B cell (primary cell): ENCODE measurements around the gene SCO2. TPM values are rescaled to one million over a fixed set of nuclear protein-coding genes. Genes with fewer than 3 reads are reported as not detected.
"Not testable (repeated sequence)": the region's sequence is repeated elsewhere in the genome, so short reads cannot be mapped to it uniquely, and the experiment has no call there.

Experiments
- ATAC-seq: fragments of 200-7000 bp; cut with Tn5 transposase; one replicate; pipeline ENCODE4 v1.10.0; 2021; ENCODE audit warnings: low read depth, mild to moderate bottlenecking, moderate number of reproducible peaks, moderate library complexity
- CTCF ChIA-PET: fragments of 350-600 bp; sonication (Branson Sonifier 250); formaldehyde crosslinking; loops from one replicate; lab custom pipeline; 2021; ENCODE audit warnings: antibody characterized with exemption, inconsistent platforms; lab: Charles Lee
- POLR2A ChIA-PET: fragments of 350-600 bp; sonication (Branson Sonifier 250); formaldehyde crosslinking; loops from one replicate; lab custom pipeline; 2021; ENCODE audit warnings: antibody characterized with exemption; lab: Charles Lee
- DNase-seq: peaks from one replicate; pipeline ENCODE4 v3.0.0; 2013
- H2AFZ ChIP-seq: 2 replicates; pipeline ENCODE4 v1.6.1; 2012; ENCODE audit warnings: mild to moderate bottlenecking, low read depth, low read length; ENCODE audit not compliant: insufficient read depth, poor library complexity, severe bottlenecking
- H3K27ac ChIP-seq, 2 donors: 1 replicate in 1 of 2; 2 replicates in 1 of 2; pipeline ENCODE4 v1.5.1; 2012 to 2013; ENCODE audit warnings: low read length in 2 of 2, mild to moderate bottlenecking in 2 of 2, moderate library complexity in 1 of 2
- H3K27me3 ChIP-seq, 4 experiments: fragments of 200-600 bp in 1 of 4; sonication (generic) in 1 of 4; replicated peaks in 1 of 4; 1 replicate in 2 of 4; 2 replicates in 2 of 4; pipeline versions ENCODE4 v1.6.1 to v1.7.0; 2013 to 2016; ENCODE audit warnings: low read length in 3 of 4, mild to moderate bottlenecking in 2 of 4, mixed read lengths in 1 of 4, moderate library complexity in 1 of 4; ENCODE audit not compliant: insufficient read depth in 4 of 4, control insufficient read depth in 3 of 4; ENCODE audit errors: control extremely low read depth in 1 of 4
- H3K36me3 ChIP-seq, 2 experiments: replicated peaks in 1 of 2; 1 replicate in 1 of 2; 2 replicates in 1 of 2; pipeline versions ENCODE4 v1.6.1 to v1.7.1; 2013; ENCODE audit warnings: low read length in 1 of 2; ENCODE audit not compliant: insufficient read depth in 2 of 2, control insufficient read depth in 1 of 2; ENCODE audit errors: control extremely low read depth in 1 of 2, extremely low read depth in 1 of 2
- H3K4me1 ChIP-seq, 2 donors: fragments of 200-600 bp in 1 of 2; sonication (generic) in 1 of 2; 1 replicate in 1 of 2; 2 replicates in 1 of 2; pipeline versions ENCODE4 v1.5.1 to v1.6.1; 2013 to 2017; ENCODE audit warnings: low read length in 2 of 2; ENCODE audit not compliant: control insufficient read depth in 2 of 2, insufficient read depth in 2 of 2
- H3K4me2 ChIP-seq: replicated peaks from 2 replicates; pipeline ENCODE3; 2012; ENCODE audit warnings: mild to moderate bottlenecking, low read depth, low read length; ENCODE audit not compliant: poor library complexity, severe bottlenecking
- H3K4me3 ChIP-seq, 5 experiments: fragments of 200-600 bp in 1 of 5; sonication (generic) in 1 of 5; 1 replicate in 3 of 5; 2 replicates in 2 of 5; pipeline versions ENCODE4 v1.5.1 to v1.7.0; 2011 to 2016; ENCODE audit warnings: low read length in 4 of 5, mild to moderate bottlenecking in 4 of 5, low read depth in 2 of 5, control low read depth in 1 of 5, moderate library complexity in 1 of 5; ENCODE audit not compliant: insufficient read depth in 1 of 5; ENCODE audit errors: control extremely low read depth in 1 of 5, extremely low read depth in 1 of 5
- H3K79me2 ChIP-seq: fragments of 200-600 bp; sonication (generic); one replicate; pipeline ENCODE4 v1.6.0; 2016; ENCODE audit warnings: low read length; ENCODE audit not compliant: control insufficient read depth, insufficient read depth
- H3K9ac ChIP-seq: fragments of 200-600 bp; sonication (generic); 2 replicates; pipeline ENCODE4 v1.6.1; 2017; ENCODE audit warnings: mild to moderate bottlenecking, low read length, moderate library complexity
- H3K9me3 ChIP-seq, 3 donors: one replicate each; pipeline versions ENCODE4 v1.6.1 to v1.7.1; 2013; ENCODE audit warnings: low read length in 2 of 3; ENCODE audit not compliant: control insufficient read depth in 2 of 3, insufficient read depth in 1 of 3; ENCODE audit errors: control extremely low read depth in 1 of 3
- H4K20me1 ChIP-seq: 2 replicates; pipeline ENCODE4 v1.6.0; 2012; ENCODE audit warnings: mild to moderate bottlenecking, low read length; ENCODE audit not compliant: insufficient read depth, control insufficient read depth, poor library complexity, severe bottlenecking
- H3K27ac Mint-ChIP-seq: one replicate; pipeline ENCODE4 v1.8.0; 2021; ENCODE audit warnings: mixed read lengths
- H3K27me3 Mint-ChIP-seq: one replicate; pipeline ENCODE4 v1.8.0; 2021; ENCODE audit warnings: mixed read lengths
- H3K4me1 Mint-ChIP-seq: one replicate; pipeline ENCODE4 v1.8.0; 2021; ENCODE audit warnings: mixed read lengths
- H3K4me3 Mint-ChIP-seq: one replicate; pipeline ENCODE4 v1.8.0; 2021; ENCODE audit warnings: mixed read lengths
- H3K9me3 Mint-ChIP-seq: one replicate; pipeline ENCODE4 v1.8.0; 2022; ENCODE audit warnings: mixed read lengths; ENCODE audit not compliant: insufficient read depth
- CTCF ChIP-seq: fragments of 200-600 bp; IDR thresholded peaks from one replicate; pipeline ENCODE4 v1.8.0; 2022; ENCODE audit warnings: antibody characterized with exemption, mild to moderate bottlenecking
- EZH2 ChIP-seq: IDR thresholded peaks from 2 replicates; pipeline ENCODE4 v1.6.1; 2012; ENCODE audit warnings: borderline replicate concordance, low read depth, mild to moderate bottlenecking, moderate library complexity, low read length; ENCODE audit not compliant: insufficient read depth, poor library complexity, severe bottlenecking
- WGBS: methylation state at CpG from one replicate; pipeline ENCODE4 v1.1.5; 2013; ENCODE audit warnings: missing lambda C conversion rate; ENCODE audit not compliant: insufficient coverage; 5-methylcytosine and 5-hydroxymethylcytosine counted together
- intact Hi-C: fragments of 100-400 bp; cut with micrococcal nuclease; formaldehyde crosslinking; loops from one replicate; pipeline ENCODE4 v1.10.0; 2022
- polyA plus RNA-seq: library from polyadenylated mRNA; depleted of rRNA; stranded (reverse); fragments of >200 nt; gene quantifications from 2 replicates; pipeline ENCODE4 v1.2.3, GENCODE V29; 2012
- total RNA-seq, 2 donors: library from RNA; stranded (reverse); fragments of 120-200 nt in 1 of 2; gene quantifications; 1 replicate in 1 of 2; 2 replicates in 1 of 2; pipeline versions ENCODE4 v1.2.3 to v1.2.4, GENCODE V29; 2013 to 2022

Gene SCO2
- total and polyA plus RNA-seq, 2 donors (not counting 1 experiment from before 2014, with no cell fraction given): 1.1 to 14.2 TPM

GRCh38 chr22:50535113-50535512, 9.7 kb upstream of the SCO2 start:
- POLR2A ChIA-PET: interaction anchor here (0.6 to 1.7 kb wide), 5 partner anchors 10 to 294 kb away, joined by 3 to 13 read pairs (median 5); partner anchors contain the start of gene SCO2
- CTCF ChIA-PET: interaction anchor here (0.7 to 3.4 kb wide), 4 partner anchors 9 to 30 kb away, joined by 4 to 13 read pairs (median 6); partner anchors contain the start of gene SCO2
- no peak for ATAC-seq
- no peak overlapping the region for H2AFZ ChIP-seq
- H3K4me2 ChIP-seq: peak overlapping the region; percentile 37
- peaks cover 49% of the 10 kb centered on the region for H3K4me1 Mint-ChIP-seq
- H3K79me2 ChIP-seq: peaks cover 17% of the 10 kb centered on the region
- no peaks in the 10 kb centered on the region for H3K36me3 ChIP-seq
- peak overlapping the region in 1 of 5 experiments; percentile 21 for H3K4me3 ChIP-seq
- no peak overlapping the region for H3K9ac ChIP-seq
- peak overlapping the region; percentile 99 for H3K27ac Mint-ChIP-seq
- TF ChIP-seq CTCF (no peak), EZH2 (no peak)
- H3K4me3 Mint-ChIP-seq: peak overlapping the region; percentile 49
- no peaks in the 10 kb centered on the region for H3K27me3 Mint-ChIP-seq
- 86% methylated on average over 1 of the region's 8 CpGs for WGBS
- H4K20me1 ChIP-seq: no peaks in the 10 kb centered on the region
- H3K9me3 Mint-ChIP-seq: no peaks in the 10 kb centered on the region
- peaks cover 0 to 2% (median 0%) of the 10 kb centered on the region in 3 donors for H3K9me3 ChIP-seq
- no peaks in the 10 kb centered on the region for H3K27me3 ChIP-seq
- peaks cover 32 to 62% of the 10 kb centered on the region in 2 donors for H3K4me1 ChIP-seq
- peak; percentile 52 for DNase-seq
- H3K27ac ChIP-seq: peak overlapping the region in 1 of 2 donors; percentile 64
- intact Hi-C loops: no loop called here

GRCh38 chr22:50533856-50534711, 8.7 kb upstream of the SCO2 start:
- peak; percentile 65 for DNase-seq
- H2AFZ ChIP-seq, H3K27me3 Mint-ChIP-seq, intact Hi-C loops, H3K27me3 ChIP-seq, H3K36me3 ChIP-seq, H4K20me1 ChIP-seq, H3K9me3 ChIP-seq, ATAC-seq, H3K9me3 Mint-ChIP-seq: not testable (repeated sequence)
- Histone ChIP-seq H3K79me2 (peaks cover 17% of the 10 kb centered on the region), H3K4me2 (peak overlapping the region; percentile 42), H3K27ac (peak overlapping the region; percentile 64 to 99), H3K9ac (peak overlapping the region; percentile 23), H3K4me3 (peak overlapping the region in 2 of 5 experiments; percentile 12 to 40), H3K4me1 (peaks cover 25 to 61% of the 10 kb centered on the region in 2 donors)
- 58% methylated on average over 12 of the region's 21 CpGs for WGBS
- peak overlapping the region; percentile 99 for H3K27ac Mint-ChIP-seq
- peaks cover 41% of the 10 kb centered on the region for H3K4me1 Mint-ChIP-seq
- ChIA-PET CTCF (interaction anchor here (0.8 to 3.4 kb wide), 4 partner anchors 8 to 87 kb away, joined by 4 to 13 read pairs (median 6); partner anchors contain the start of gene SCO2), POLR2A (interaction anchor here (0.6 to 1.7 kb wide), 5 partner anchors 9 to 87 kb away, joined by 4 to 13 read pairs (median 5); partner anchors contain the start of gene SCO2)
- H3K4me3 Mint-ChIP-seq: peak overlapping the region; percentile 80
